Activated gamma-delta T cell treated with Interleukin-2 at 50 U/mL for 16 hours (primary cell): ENCODE measurements around the gene JMJD4.

Experiments used
- DNase-seq: peaks from one replicate; pipeline ENCODE4 v3.0.0-alpha.2; 2020

Gene JMJD4

GRCh38 chr1:227749225-227749624 is 14.1 kb upstream of the JMJD4 start:
- DNase-seq = no peak

DNA sequence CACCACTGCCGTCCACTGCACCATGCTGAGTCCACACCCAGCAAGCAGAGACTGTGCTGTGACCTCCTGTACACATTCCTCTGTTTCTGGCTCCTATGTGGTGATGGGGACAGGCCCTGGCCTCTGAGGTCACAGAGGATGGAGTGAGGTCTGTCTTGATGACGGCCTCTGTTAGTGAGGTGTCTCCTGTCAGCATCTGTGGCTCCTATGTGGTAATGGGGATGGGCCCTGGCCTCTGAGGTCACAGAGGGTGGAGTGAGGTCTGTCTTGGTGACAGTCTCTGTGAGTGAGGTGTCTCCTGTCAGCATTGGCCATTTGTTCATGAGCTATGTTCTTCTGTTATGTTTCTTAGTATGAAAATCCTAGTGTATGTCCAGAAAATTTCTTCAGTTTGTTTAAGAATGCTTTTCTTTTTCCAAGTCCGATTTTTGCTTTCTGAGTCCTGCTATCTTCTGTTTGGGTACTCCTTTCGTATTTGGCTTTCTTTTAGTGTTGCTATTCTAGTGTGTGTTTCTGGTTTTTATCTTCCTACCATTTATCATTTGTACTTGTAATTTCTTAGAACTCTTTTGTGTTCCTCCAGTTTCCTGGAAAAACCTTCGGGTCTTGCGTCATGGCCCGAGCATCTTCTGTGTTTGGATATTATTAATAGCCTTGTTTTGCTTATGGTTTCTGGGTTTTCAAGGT is 13.5 kb upstream of the JMJD4 start:
- no peak for DNase-seq

DNA sequence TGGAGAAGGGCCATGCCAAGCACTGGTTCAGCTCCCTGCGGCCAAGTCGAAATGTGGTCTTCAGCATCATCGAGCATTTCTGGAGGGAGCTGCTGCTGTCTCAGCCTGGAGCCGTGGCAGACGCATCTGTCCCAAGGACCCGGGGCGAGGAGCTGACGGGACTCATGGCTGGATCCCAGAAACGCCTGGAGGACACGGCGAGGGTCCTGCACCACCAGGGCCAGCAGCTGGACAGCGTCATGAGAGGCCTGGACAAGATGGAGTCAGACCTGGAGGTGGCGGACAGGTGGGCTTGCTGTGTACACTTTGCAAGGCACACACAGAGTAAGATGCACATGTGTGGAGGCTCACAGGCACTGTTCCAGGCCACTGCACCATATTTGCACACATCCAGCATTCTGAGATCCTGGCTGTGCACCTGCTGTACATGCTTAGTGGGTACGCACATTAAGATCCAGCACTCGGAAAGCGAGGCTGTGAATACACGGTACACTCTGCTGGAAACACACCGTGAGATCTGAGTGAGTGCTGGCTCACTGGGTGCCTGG is 12.9 kb upstream of the JMJD4 start:
- no peak for DNase-seq

- DNase-seq = no peak
Measured at GRCh38 chr1:227747382-227747781, 12.3 kb upstream of the JMJD4 start.

- no peak for DNase-seq
Measured at GRCh38 chr1:227746676-227747075, 11.6 kb upstream of the JMJD4 start.

- no peak for DNase-seq
Measured at GRCh38 chr1:227745568-227746265, 10.6 kb upstream of the JMJD4 start.

DNA sequence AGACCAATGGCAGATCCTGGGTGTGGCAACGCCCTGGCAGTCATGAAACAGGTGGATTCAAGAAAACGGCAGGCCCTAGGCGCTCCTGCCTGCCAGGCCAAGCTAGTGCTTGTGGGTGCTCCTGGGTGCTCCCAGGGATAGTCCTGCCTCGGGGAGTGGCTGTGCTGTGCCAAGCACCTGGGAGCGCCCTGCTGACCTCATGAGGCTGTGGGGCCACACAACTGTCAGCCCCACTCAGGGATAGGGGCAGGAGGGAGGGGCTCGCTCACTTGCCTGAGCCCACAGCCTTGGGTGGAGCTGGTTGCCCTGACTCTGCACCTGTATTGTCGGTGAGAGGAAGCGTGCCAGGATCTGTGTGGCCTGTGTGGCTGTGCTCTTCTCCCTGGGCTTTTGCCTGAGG is 9.6 kb upstream of the JMJD4 start:
- DNase-seq = no peak

DNA sequence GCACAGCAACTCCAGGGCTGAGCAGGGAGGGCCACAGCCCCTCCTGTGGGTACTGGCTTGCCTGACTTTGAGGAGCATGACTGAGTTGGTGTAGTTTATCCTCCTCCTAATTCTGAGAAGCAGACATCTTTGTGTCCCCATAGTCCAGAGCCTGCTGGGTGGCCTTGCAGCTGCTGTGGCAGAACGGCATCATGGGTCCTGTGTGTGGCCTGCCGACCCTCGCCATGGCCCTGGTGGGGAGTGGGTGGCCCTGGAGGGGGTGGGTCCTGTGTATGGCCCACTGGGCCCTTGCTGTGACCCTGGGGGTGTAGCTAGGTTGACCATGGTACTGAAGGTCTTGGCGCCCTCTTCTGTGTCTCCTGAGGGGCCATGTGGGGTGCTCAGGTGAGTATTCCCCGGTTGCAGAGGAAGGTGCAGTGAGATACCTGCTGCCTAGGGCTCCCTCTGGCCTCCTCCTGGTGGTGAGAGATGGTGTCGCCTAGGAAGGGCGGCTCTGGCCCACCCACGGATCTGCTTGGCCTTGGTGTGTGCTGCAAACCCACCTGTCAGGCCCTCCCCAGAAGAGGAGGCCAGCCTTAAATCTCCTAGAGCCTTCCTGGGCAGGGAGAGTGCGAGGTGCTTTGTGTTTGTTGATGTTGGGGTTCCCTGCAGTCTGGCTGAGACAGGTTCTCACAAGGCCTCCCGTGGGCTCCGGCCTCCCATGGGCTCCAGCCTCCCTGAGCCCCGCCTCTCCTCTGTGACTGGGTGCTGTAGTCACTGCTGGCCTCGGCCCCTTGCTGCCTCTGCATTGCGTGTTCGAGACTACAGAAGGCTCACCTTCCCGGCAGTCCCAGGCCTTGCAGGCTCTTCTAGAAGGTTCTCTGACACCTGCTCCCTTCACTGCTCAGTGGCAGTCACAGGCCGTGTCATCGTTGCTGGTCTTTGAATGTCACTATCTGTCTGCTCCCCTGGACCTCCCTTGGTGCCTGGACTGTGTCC is 7.9 kb upstream of the JMJD4 start:
- DNase-seq = no peak

- no peak for DNase-seq
Measured at GRCh38 chr1:227741166-227741870, 6.2 kb upstream of the JMJD4 start.

DNA sequence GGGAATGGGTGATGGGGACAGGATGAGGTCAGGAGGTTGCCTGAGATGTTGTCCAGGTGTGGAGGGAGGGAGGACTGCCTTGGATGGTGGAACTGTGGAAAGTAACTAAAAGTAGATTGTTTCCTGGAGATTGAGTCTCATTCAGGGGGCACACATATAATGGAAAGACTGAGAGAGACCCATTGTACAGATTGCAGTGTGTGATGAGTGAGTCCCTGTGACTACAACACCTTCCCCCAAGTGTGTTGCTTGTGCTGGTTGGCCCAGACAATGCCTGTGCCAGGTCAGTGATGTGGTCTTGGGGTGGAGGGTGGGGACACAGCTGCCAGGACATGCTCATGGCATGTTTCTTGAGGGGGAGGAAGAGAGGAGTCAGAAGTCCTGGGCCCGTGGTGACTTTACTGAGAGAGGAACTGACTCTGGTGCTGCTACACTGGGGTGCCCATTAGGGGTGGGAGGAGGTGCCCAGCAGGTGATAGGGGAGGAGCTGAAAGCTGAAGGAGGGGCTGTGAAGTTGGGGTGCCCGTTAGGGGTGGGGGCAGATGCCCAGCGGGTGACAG is 5.4 kb upstream of the JMJD4 start:
- DNase-seq = no peak

GRCh38 chr1:227739636-227740035 is 4.5 kb upstream of the JMJD4 start:
- no peak for DNase-seq

- DNase-seq = no peak
Measured at GRCh38 chr1:227738820-227739219, 3.7 kb upstream of the JMJD4 start.

- no peak for DNase-seq
Measured at GRCh38 chr1:227736814-227737432, 1.8 kb upstream of the JMJD4 start.

DNA sequence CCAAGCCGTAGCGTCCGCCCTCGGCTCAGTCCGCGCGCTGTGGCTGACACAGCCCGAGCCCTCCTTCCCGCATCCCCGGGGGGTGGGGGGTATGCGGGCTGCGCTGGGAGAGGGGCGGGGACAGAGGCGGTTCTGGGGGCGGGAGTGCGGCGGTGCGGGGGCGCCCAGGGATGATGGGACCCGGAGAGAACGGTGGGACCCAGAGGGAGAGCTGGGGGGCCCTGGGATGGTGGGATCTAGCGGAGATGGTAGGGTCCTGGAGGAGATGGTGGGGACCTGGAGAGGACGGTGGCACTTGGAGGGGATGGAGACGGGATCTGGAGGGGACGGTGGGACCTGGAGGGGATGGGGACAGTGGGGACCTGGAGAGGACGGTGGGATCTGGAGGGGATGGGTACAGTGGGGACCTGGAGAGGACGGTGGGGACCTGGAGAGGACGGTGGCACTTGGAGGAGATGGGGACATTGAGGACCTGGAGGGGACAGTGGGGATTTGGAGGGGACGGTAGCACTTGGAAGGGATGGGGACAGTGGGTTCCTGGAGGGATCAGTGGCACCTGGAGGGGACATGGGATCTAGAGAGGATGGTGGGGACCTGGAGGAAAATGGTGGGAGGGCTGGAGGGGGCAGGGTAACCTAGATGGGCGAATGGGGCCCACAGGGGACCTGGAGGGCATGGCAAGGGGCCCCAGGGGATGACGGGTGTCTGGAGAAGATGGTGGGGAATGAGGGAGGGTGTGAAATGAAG is 610 bp upstream of the JMJD4 start:
- DNase-seq = no peak

GRCh38 chr1:227734546-227734855 is 601 bp downstream of the JMJD4 start:
- no peak for DNase-seq

DNA sequence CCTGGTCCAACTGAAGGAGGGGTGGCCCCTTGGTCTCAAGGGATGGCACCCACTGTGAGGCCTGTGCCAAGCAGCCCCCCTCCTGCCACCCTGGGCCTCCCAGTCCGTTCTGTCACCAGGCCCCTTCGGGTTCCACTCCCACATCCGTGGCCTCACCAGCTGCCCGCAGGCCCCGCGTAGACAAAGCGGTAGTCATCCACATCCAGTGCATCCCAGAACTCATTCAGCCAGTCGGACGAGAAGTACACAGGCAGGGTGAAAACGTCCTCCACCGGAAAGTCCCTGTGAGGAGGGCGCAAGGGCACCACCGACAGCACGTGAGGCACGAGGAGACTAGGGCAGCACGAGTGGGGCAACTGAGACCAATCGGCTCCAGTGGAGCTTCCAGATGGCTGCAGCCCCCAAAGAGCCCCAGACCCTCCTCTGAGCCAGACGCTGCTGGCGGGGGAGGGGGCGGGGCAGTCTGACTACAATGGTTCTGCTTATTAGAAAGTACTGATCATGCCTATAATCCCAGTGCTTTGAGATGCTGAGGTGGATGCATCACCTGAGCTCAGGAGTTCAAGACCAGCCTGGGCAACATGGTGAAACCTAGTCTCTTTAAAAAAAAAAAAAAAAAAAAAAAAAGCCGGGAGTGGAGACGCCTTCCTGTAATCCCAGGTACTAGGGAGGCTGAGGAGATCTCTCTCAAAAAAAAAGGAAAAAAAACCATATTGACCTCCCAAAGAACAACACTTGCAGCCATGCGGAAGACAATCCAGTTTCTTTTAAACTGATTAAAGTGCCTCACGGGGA is 1.2 kb downstream of the JMJD4 start:
- no peak for DNase-seq

GRCh38 chr1:227733309-227733705 is 1.8 kb downstream of the JMJD4 start:
- no peak for DNase-seq

- no peak for DNase-seq
Measured at GRCh38 chr1:227732586-227733308, 2.4 kb downstream of the JMJD4 start.

DNA sequence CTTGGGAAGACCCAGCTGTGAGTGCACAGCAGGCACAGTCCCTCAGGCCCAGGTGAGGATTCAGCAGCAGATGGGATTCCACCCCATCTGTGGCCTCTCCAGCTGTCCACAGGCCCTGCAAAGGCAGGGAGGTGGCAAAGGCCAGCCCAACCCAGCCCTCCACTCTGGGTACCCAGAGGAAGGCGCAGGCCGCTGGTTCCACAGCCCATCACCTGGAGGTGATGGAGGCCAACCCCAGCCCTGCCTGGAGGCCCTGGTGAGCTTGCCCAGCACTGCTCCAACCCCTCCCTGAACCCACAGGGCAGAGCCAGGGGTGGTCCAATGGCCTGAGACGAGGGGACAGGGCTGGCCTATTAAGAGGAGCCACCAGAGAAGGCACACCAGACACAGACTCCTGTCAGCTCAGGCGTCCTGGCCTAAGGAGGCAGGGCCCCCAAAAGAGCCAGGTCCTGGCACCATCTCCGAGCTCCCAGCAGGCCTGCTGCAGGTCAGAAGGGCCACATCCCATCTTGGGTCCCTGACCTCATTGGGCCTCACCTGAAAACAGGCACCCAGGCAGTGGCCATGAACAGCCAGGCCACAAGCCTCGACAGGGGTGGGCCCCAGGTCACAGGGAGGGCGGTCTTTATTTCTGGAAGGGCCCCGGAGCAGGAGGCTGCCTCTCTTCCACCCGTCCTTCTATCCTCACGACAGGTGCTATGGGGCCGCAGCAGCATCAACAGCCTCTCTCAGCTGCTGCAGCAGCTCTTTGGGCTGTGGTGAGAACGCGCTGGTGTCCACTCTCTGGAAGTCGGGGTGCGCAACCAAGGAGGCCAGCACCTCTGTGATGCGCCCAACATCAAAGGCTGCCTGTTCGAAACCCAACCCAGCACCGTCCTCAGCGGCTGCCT is 3.2 kb downstream of the JMJD4 start:
- no peak for DNase-seq
